Colonic mucosa (tissue), 4 donors: Measurements from ENCODE around the gene NTN4. TPM values are rescaled to one million over a fixed set of nuclear protein-coding genes. Genes with fewer than 3 reads are reported as not detected.
"Not testable (repeated sequence)": the region's sequence is repeated elsewhere in the genome, so short reads cannot be mapped to it uniquely, and the experiment has no call there.

Source experiments
- DNase-seq: peaks from one replicate; pipeline ENCODE4 v3.0.0-alpha.2; 2020
- H3K27ac ChIP-seq: fragments of 200-600 bp; one replicate; pipeline ENCODE4 v1.8.0; 2021
- H3K27me3 ChIP-seq: fragments of 200-600 bp; one replicate; pipeline ENCODE4 v1.8.0; 2021
- H3K36me3 ChIP-seq: fragments of 200-600 bp; one replicate; pipeline ENCODE4 v1.8.0; 2021
- H3K4me1 ChIP-seq: fragments of 200-600 bp; one replicate; pipeline ENCODE4 v1.8.0; 2021; ENCODE audit warnings: mild to moderate bottlenecking
- H3K4me3 ChIP-seq: fragments of 200-600 bp; one replicate; pipeline ENCODE4 v1.8.0; 2021
- H3K9ac ChIP-seq, 2 donors: one replicate each; pipeline ENCODE4 v1.7.0; 2013; ENCODE audit warnings: control low read depth in 2 of 2, low read depth in 2 of 2, low read length in 2 of 2
- H3K9me3 ChIP-seq: fragments of 200-600 bp; one replicate; pipeline ENCODE4 v1.8.0; 2021
- intact Hi-C: fragments of 100-400 bp; cut with DNase I; formaldehyde crosslinking; loops from one replicate; pipeline ENCODE4 v1.14.1; 2022
- total RNA-seq, 2 donors: library from RNA; stranded (reverse); fragmentation: NEBNext Ultra II Directional in 1 of 2; extraction: Animal tissue kit (Norgen Biotek cat#: 25700) in 1 of 2; gene quantifications; one replicate each; pipeline ENCODE4 v1.2.1, GENCODE V29; 2021
- TF ChIP-seq, protein P1 (sequence below): fragments of 200-600 bp; IDR thresholded peaks from one replicate; pipeline ENCODE4 v1.8.0; 2022; ENCODE audit warnings: antibody characterized with exemption, mild to moderate bottlenecking
- donor health status: healthy.
- donor health status: DM: no; HTN: no; CAD: no.
- donor health status: DM: no; HTN: no; CAD: no.

NTN4 gene
- total RNA-seq, 2 donors from 2014 or later = 12.4 to 16.8 TPM

DNA sequence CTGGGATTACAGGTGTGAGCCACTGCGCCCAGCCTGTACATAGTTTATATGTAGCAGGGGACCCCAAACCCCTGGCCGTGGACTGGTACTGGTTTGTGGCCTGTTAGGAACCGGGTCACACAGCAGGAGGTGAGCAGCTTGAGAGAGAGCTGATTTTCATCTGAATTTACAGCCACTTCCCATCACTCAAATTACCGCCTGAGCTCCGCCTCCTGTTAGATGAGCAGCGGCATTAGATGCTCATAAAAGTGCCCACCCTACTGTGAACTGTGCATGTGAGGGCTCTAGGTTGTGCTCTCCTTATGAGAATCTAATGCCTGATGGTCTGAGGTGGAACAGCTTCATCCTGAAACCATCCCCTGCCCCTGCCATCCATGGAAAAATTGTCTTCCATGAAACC lies 119.3 kb downstream of the NTN4 start:
- Histone ChIP-seq H3K27me3 (no peaks in the 10 kb centered on the region), H3K9ac (no peak overlapping the region), H3K36me3 (no peaks in the 10 kb centered on the region), H3K9me3 (no peaks in the 10 kb centered on the region), H3K27ac (no peak overlapping the region), H3K4me1 (no peaks in the 10 kb centered on the region), H3K4me3 (no peak overlapping the region)
- intact Hi-C loops = no loop called here
- TF ChIP-seq, protein P1, sequence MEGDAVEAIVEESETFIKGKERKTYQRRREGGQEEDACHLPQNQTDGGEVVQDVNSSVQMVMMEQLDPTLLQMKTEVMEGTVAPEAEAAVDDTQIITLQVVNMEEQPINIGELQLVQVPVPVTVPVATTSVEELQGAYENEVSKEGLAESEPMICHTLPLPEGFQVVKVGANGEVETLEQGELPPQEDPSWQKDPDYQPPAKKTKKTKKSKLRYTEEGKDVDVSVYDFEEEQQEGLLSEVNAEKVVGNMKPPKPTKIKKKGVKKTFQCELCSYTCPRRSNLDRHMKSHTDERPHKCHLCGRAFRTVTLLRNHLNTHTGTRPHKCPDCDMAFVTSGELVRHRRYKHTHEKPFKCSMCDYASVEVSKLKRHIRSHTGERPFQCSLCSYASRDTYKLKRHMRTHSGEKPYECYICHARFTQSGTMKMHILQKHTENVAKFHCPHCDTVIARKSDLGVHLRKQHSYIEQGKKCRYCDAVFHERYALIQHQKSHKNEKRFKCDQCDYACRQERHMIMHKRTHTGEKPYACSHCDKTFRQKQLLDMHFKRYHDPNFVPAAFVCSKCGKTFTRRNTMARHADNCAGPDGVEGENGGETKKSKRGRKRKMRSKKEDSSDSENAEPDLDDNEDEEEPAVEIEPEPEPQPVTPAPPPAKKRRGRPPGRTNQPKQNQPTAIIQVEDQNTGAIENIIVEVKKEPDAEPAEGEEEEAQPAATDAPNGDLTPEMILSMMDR = no peak
- no peak for DNase-seq

DNA sequence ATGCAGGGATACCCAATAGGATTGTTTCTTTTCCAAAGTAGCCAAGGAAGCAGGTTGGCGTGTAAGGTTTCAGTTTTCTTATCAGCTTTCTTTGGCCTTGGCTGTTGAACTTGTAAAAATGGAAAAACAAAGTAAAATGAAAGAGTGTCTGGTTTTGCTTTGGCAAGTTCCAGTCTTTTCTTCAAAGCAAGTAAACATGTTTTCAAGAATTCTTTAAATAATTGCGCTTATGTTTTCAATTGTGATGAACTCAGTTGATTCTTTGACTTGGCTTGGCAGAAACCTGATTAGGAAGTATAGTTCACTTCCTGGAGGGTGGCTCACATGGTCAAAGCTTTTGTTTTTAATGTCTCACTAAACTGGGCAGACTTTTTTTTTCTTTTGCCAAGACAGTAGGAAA lies 127.0 kb downstream of the NTN4 start:
- DNase-seq = no peak
- H3K9me3 ChIP-seq = no peaks in the 10 kb centered on the region
- TF ChIP-seq, protein P1 = no peak
- H3K27me3 ChIP-seq = no peaks in the 10 kb centered on the region
- H3K27ac ChIP-seq = peak overlapping the region; percentile 49
- no peak overlapping the region for H3K9ac ChIP-seq
- no peaks in the 10 kb centered on the region for H3K4me1 ChIP-seq
- H3K36me3 ChIP-seq = no peaks in the 10 kb centered on the region
- intact Hi-C loops = no loop called here
- H3K4me3 ChIP-seq = no peak overlapping the region

DNA sequence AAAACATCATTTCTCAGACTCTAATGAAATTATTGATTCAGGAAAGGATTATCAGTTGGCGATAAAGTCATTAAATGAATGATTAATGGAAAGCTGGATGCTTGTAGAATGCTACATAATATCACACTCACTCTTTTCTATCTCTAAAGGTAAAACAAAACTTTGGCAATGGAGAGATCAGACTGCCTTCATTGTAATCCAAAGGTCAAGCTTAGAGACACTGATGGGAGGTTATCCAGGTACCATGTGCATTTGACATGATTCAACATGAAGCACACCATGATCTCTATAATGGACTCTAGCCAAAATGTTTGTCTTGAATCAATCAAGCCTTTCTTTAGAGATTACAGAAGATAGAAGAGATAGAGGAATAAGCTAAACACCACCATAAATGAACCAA lies 129.2 kb downstream of the NTN4 start:
- TF ChIP-seq, protein P1 = no peak
- Histone ChIP-seq H3K4me3 (no peak overlapping the region), H3K27ac (no peak overlapping the region), H3K4me1 (no peaks in the 10 kb centered on the region), H3K9me3 (no peaks in the 10 kb centered on the region), H3K27me3 (no peaks in the 10 kb centered on the region), H3K9ac (no peak overlapping the region), H3K36me3 (no peaks in the 10 kb centered on the region)
- intact Hi-C loops = no loop called here
- DNase-seq = no peak

DNA sequence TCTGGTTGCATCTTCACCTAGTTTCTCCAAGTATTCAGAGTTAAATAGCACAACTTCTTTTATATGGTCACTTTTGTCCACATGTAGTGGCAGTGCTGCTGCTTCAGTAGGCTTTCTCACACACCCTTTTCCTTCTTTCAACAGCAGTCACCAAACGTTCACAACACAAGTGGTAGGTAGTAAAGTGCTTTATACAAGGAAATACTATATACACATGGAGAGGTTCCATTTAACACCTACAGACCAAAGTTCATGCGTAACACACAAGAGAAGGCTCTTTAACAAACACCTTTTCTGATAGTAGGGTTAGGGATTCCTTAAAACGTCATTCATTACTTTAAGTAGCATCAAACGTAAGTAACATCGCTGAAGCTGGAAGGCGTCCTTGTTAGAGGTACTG lies 132.2 kb downstream of the NTN4 start:
- intact Hi-C loops = no loop called here
- Histone ChIP-seq H3K9me3 (no peaks in the 10 kb centered on the region), H3K27ac (peak overlapping the region; percentile 59), H3K27me3 (no peaks in the 10 kb centered on the region), H3K9ac (peak overlapping the region in 1 of 2 donors; percentile 3), H3K36me3 (no peaks in the 10 kb centered on the region), H3K4me3 (no peak overlapping the region), H3K4me1 (no peaks in the 10 kb centered on the region)
- TF ChIP-seq, protein P1 = no peak
- peak; percentile 39 for DNase-seq

DNA sequence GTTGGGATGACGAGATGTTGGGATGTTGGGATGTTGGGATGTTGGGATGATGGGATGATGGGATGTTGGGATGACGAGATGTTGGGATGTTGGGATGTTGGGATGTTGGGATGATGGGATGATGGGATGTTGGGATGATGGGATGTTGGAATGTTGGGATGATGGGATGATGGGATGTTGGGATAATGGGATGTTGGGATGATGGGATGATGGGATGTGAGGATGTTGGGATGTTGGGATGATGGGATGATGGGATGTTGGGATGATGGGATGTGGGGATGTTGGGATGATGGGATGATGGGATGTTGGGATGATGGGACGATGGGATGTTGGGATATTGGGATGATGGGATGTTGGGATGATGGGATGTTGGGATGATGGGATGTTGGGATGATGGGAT lies 135.9 kb downstream of the NTN4 start:
- DNase-seq, H3K27me3 ChIP-seq, intact Hi-C loops, H3K27ac ChIP-seq, H3K4me1 ChIP-seq, H3K9ac ChIP-seq, H3K36me3 ChIP-seq, H3K4me3 ChIP-seq, H3K9me3 ChIP-seq: not testable (repeated sequence)

DNA sequence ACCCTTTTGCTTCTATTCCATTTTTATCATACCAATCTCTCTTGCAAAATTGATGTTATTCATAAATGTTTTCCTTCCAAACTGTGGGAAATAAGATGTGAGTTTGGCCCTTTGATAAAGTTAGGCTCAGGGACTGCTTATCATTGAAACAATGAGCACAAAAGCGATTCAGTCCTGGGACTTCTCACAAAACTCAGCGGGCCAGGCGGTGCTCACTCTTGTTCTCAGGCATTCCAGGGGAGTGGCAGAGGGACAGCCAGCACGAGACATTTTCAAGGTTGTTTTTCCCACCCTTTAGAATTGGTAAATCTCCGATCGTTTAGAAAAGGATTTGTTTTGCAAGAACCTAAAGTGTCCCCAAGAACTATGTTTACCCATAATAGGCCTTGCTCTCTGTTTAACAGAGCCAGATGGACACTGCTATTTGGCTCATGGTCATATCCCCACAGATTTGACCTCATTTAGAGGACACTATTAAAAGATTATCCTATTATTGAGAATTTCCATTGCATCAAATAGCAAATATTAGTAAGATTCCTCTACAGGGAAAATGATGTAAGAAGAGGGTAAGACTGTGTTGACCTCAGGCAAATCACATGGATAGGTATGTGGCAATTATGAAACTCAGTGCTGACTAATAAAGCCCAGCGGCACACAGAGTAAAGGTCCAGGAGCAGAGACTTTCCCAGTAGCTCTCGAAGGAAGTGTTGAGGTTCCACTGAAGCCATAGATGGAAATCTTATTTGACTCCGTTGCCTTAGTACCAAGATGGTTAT lies 136.6 kb downstream of the NTN4 start:
- Histone ChIP-seq H3K9ac (no peak overlapping the region), H3K27ac (no peak overlapping the region), H3K9me3 (no peaks in the 10 kb centered on the region), H3K4me1 (no peaks in the 10 kb centered on the region), H3K4me3 (no peak overlapping the region), H3K36me3 (no peaks in the 10 kb centered on the region), H3K27me3 (no peaks in the 10 kb centered on the region)
- TF ChIP-seq, protein P1 = no peak
- DNase-seq = no peak
- intact Hi-C loops = no loop called here
